GM23338 (cell line): ENCODE data around the gene MACROD1. TPM values are rescaled to one million over a fixed set of nuclear protein-coding genes. Genes with fewer than 3 reads are reported as not detected.

Experiments
- ATAC-seq: fragments of 200-7000 bp; cut with Tn5 transposase; 3 replicates; pipeline ENCODE4 v1.9.1; 2020
- DNase-seq: peaks from one replicate; pipeline ENCODE4 v3.0.0-alpha.2; 2015; ENCODE audit warnings: low spot score
- H2AFZ ChIP-seq: fragments of 200-600 bp; sonication (generic); 2 replicates; pipeline ENCODE4 v1.8.0; 2016; ENCODE audit warnings: antibody characterized with exemption, mild to moderate bottlenecking, moderate library complexity
- H3F3A ChIP-seq: fragments of 200-600 bp; sonication (generic); replicated peaks from 2 replicates; pipeline ENCODE4 v1.8.0; 2017; ENCODE audit warnings: antibody characterized with exemption, mixed run types, low read depth
- H3K27ac ChIP-seq: fragments of 200-600 bp; sonication (generic); 2 replicates; pipeline ENCODE4 v1.6.1; 2016; ENCODE audit warnings: low read depth
- H3K27me3 ChIP-seq: fragments of 200-600 bp; sonication (generic); 2 replicates; pipeline ENCODE4 v1.8.0; 2016; ENCODE audit warnings: mild to moderate bottlenecking, mixed run types, moderate library complexity; ENCODE audit not compliant: insufficient read depth
- H3K36me3 ChIP-seq: fragments of 200-600 bp; sonication (generic); 2 replicates; pipeline ENCODE4 v1.8.0; 2016; ENCODE audit warnings: mild to moderate bottlenecking; ENCODE audit not compliant: insufficient read depth
- H3K4me1 ChIP-seq: fragments of 200-600 bp; sonication (generic); 2 replicates; pipeline ENCODE4 v1.8.0; 2016; ENCODE audit warnings: mild to moderate bottlenecking, moderate library complexity; ENCODE audit not compliant: insufficient read depth
- H3K4me2 ChIP-seq: fragments of 200-600 bp; sonication (generic); 2 replicates; pipeline ENCODE4 v1.7.1; 2017; ENCODE audit warnings: mixed run types
- H3K4me3 ChIP-seq: fragments of 200-600 bp; sonication (generic); 2 replicates; pipeline ENCODE4 v1.6.1; 2016; ENCODE audit warnings: mixed run types
- H3K79me2 ChIP-seq: fragments of 200-600 bp; sonication (generic); replicated peaks from 2 replicates; pipeline ENCODE4 v1.8.0; 2017; ENCODE audit warnings: mild to moderate bottlenecking; ENCODE audit not compliant: insufficient read depth
- H3K9me2 ChIP-seq: fragments of 200-600 bp; sonication (generic); 2 replicates; pipeline ENCODE4 v1.8.0; 2017; ENCODE audit not compliant: insufficient read depth
- H4K20me1 ChIP-seq: fragments of 200-600 bp; sonication (generic); replicated peaks from 2 replicates; pipeline ENCODE4 v1.8.0; 2017; ENCODE audit warnings: mild to moderate bottlenecking; ENCODE audit not compliant: insufficient read depth
- H3K27ac Mint-ChIP-seq: 2 replicates; pipeline ENCODE4 v1.8.0; 2020; ENCODE audit warnings: inconsistent platforms, mild to moderate bottlenecking, moderate library complexity, mixed read lengths
- H3K27me3 Mint-ChIP-seq: 3 replicates; pipeline ENCODE4 v1.8.0; 2022; ENCODE audit warnings: low read depth, mild to moderate bottlenecking, moderate library complexity, mixed read lengths, inconsistent platforms; ENCODE audit not compliant: insufficient read depth, poor library complexity
- H3K36me3 Mint-ChIP-seq: 3 replicates; pipeline ENCODE4 v1.8.0; 2021; ENCODE audit warnings: low read depth, mild to moderate bottlenecking, inconsistent platforms, moderate library complexity, mixed read lengths
- H3K4me1 Mint-ChIP-seq: 3 replicates; pipeline ENCODE4 v1.8.0; 2020; ENCODE audit warnings: mild to moderate bottlenecking, inconsistent platforms, mixed read lengths
- H3K4me3 Mint-ChIP-seq: 3 replicates; pipeline ENCODE4 v1.8.0; 2021; ENCODE audit warnings: moderate library complexity, mild to moderate bottlenecking, inconsistent platforms, mixed read lengths
- H3K9me3 Mint-ChIP-seq: 3 replicates; pipeline ENCODE4 v1.8.0; 2020; ENCODE audit warnings: moderate library complexity, mild to moderate bottlenecking, inconsistent platforms, mixed read lengths
- CREB1 ChIP-seq: fragments of 250-450 bp; sonication (Bioruptor Pico); IDR thresholded peaks from 2 replicates; pipeline ENCODE4 v1.5.0; 2020; ENCODE audit warnings: low read depth, mild to moderate bottlenecking, moderate library complexity
- EZH2 ChIP-seq: fragments of 200-600 bp; sonication (generic); IDR thresholded peaks from one replicate; pipeline ENCODE4 v1.8.0; 2017; ENCODE audit warnings: antibody characterized with exemption, mild to moderate bottlenecking, low read depth; ENCODE audit not compliant: unreplicated experiment
- ZNF114 ChIP-seq: fragments of 250-450 bp; sonication (Bioruptor Pico); IDR thresholded peaks from 2 replicates; pipeline ENCODE4 v1.5.0; 2020; ENCODE audit warnings: mild to moderate bottlenecking, moderate library complexity
- polyA plus RNA-seq: library from polyadenylated mRNA; unstranded; fragments of >200 nt; fragmentation: Nextera tagmentation; extraction: Ambion mirVana; gene quantifications from 2 replicates; pipeline ENCODE4 v1.2.1, GENCODE V29; 2016
- total RNA-seq: library from RNA; depleted of rRNA; stranded (reverse); fragments of >200 nt; shearing (Covaris generic); gene quantifications from 2 replicates; pipeline ENCODE4 v1.2.3, GENCODE V29; 2014
- TF ChIP-seq, protein P1 (sequence below): fragments of 250-450 bp; sonication (Bioruptor Pico); IDR thresholded peaks from 2 replicates; pipeline ENCODE4 v1.5.0; 2020; ENCODE audit warnings: mild to moderate bottlenecking, moderate library complexity
- TF ChIP-seq, protein P2 (sequence below): IDR thresholded peaks from one replicate; pipeline ENCODE4 v1.6.1; 2018; ENCODE audit warnings: antibody characterized with exemption; ENCODE audit not compliant: unreplicated experiment

MACROD1 gene
- total and polyA plus RNA-seq, 2 experiments from 2014 or later: 33.0 to 51.6 TPM

DNA sequence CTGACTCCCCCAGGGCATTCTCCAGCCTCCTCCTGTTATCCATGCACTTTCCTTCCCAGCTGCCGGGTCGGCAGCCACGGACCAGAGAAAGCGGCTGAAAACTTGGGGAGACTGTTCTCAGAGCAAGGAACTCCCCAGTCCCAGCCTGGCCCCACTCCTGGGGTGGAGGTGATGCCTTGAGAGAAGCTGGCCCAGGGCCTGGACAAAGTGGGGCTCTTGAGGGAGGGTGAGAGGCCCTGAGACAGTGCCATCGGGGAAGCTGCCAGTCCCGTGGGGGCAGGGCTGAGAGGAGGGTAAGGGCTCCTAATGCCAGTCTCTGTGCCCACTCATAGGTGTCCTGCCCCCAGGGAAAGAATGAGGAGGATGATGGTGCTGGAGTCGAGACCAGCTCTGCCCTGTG is 76.4 kb downstream of the MACROD1 start:
- no peaks in the 10 kb centered on the region for H3K9me2 ChIP-seq
- no peak overlapping the region for H3K4me2 ChIP-seq
- peaks cover 34% of the 10 kb centered on the region for H3K4me1 Mint-ChIP-seq
- no peaks in the 10 kb centered on the region for H3K9me3 Mint-ChIP-seq
- no peak overlapping the region for H3K27ac Mint-ChIP-seq
- TF ChIP-seq EZH2 (no peak), CREB1 (CRISPR knock-in tag) (no peak), ZNF114 (CRISPR knock-in tag) (no peak)
- TF ChIP-seq, protein P1, sequence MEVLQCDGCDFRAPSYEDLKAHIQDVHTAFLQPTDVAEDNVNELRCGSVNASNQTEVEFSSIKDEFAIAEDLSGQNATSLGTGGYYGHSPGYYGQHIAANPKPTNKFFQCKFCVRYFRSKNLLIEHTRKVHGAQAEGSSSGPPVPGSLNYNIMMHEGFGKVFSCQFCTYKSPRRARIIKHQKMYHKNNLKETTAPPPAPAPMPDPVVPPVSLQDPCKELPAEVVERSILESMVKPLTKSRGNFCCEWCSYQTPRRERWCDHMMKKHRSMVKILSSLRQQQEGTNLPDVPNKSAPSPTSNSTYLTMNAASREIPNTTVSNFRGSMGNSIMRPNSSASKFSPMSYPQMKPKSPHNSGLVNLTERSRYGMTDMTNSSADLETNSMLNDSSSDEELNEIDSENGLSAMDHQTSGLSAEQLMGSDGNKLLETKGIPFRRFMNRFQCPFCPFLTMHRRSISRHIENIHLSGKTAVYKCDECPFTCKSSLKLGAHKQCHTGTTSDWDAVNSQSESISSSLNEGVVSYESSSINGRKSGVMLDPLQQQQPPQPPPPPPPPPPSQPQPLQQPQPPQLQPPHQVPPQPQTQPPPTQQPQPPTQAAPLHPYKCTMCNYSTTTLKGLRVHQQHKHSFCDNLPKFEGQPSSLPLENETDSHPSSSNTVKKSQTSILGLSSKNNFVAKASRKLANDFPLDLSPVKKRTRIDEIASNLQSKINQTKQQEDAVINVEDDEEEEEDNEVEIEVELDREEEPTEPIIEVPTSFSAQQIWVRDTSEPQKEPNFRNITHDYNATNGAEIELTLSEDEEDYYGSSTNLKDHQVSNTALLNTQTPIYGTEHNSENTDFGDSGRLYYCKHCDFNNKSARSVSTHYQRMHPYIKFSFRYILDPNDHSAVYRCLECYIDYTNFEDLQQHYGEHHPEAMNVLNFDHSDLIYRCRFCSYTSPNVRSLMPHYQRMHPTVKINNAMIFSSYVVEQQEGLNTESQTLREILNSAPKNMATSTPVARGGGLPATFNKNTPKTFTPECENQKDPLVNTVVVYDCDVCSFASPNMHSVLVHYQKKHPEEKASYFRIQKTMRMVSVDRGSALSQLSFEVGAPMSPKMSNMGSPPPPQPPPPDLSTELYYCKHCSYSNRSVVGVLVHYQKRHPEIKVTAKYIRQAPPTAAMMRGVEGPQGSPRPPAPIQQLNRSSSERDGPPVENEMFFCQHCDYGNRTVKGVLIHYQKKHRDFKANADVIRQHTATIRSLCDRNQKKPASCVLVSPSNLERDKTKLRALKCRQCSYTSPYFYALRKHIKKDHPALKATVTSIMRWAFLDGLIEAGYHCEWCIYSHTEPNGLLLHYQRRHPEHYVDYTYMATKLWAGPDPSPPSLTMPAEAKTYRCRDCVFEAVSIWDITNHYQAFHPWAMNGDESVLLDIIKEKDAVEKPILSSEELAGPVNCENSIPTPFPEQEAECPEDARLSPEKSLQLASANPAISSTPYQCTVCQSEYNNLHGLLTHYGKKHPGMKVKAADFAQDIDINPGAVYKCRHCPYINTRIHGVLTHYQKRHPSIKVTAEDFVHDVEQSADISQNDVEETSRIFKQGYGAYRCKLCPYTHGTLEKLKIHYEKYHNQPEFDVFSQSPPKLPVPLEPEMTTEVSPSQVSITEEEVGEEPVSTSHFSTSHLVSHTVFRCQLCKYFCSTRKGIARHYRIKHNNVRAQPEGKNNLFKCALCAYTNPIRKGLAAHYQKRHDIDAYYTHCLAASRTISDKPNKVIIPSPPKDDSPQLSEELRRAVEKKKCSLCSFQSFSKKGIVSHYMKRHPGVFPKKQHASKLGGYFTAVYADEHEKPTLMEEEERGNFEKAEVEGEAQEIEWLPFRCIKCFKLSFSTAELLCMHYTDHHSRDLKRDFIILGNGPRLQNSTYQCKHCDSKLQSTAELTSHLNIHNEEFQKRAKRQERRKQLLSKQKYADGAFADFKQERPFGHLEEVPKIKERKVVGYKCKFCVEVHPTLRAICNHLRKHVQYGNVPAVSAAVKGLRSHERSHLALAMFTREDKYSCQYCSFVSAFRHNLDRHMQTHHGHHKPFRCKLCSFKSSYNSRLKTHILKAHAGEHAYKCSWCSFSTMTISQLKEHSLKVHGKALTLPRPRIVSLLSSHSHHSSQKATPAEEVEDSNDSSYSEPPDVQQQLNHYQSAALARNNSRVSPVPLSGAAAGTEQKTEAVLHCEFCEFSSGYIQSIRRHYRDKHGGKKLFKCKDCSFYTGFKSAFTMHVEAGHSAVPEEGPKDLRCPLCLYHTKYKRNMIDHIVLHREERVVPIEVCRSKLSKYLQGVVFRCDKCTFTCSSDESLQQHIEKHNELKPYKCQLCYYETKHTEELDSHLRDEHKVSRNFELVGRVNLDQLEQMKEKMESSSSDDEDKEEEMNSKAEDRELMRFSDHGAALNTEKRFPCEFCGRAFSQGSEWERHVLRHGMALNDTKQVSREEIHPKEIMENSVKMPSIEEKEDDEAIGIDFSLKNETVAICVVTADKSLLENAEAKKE (CRISPR knock-in tag): no peak
- TF ChIP-seq, protein P2, sequence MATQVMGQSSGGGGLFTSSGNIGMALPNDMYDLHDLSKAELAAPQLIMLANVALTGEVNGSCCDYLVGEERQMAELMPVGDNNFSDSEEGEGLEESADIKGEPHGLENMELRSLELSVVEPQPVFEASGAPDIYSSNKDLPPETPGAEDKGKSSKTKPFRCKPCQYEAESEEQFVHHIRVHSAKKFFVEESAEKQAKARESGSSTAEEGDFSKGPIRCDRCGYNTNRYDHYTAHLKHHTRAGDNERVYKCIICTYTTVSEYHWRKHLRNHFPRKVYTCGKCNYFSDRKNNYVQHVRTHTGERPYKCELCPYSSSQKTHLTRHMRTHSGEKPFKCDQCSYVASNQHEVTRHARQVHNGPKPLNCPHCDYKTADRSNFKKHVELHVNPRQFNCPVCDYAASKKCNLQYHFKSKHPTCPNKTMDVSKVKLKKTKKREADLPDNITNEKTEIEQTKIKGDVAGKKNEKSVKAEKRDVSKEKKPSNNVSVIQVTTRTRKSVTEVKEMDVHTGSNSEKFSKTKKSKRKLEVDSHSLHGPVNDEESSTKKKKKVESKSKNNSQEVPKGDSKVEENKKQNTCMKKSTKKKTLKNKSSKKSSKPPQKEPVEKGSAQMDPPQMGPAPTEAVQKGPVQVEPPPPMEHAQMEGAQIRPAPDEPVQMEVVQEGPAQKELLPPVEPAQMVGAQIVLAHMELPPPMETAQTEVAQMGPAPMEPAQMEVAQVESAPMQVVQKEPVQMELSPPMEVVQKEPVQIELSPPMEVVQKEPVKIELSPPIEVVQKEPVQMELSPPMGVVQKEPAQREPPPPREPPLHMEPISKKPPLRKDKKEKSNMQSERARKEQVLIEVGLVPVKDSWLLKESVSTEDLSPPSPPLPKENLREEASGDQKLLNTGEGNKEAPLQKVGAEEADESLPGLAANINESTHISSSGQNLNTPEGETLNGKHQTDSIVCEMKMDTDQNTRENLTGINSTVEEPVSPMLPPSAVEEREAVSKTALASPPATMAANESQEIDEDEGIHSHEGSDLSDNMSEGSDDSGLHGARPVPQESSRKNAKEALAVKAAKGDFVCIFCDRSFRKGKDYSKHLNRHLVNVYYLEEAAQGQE: no peak
- H3K27me3 ChIP-seq: peaks cover 4% of the 10 kb centered on the region; the same call in 1 of the 2 replicates
- H3K27me3 Mint-ChIP-seq: peaks cover 26% of the 10 kb centered on the region
- 0 out of 2 replicates have a peak, but pooled peaks cover 9% of the 10 kb centered on the region for H3F3A ChIP-seq
- no peak for ATAC-seq
- H2AFZ ChIP-seq: no peak overlapping the region
- no peak overlapping the region for H3K4me3 ChIP-seq
- H3K79me2 ChIP-seq: no peaks in the 10 kb centered on the region
- H3K36me3 ChIP-seq: no peaks in the 10 kb centered on the region
- no peak overlapping the region for H3K4me3 Mint-ChIP-seq
- peaks cover 9% of the 10 kb centered on the region for H3K4me1 ChIP-seq
- H3K27ac ChIP-seq: no peak overlapping the region
- DNase-seq: no peak
- H4K20me1 ChIP-seq: peaks cover 15% of the 10 kb centered on the region
- H3K36me3 Mint-ChIP-seq: no peaks in the 10 kb centered on the region
